ENCODE data around the gene ZBTB34.
"Not testable (repeated sequence)": the region's sequence is repeated elsewhere in the genome, so short reads cannot be mapped to it uniquely, and the experiment has no call there.

- TF ChIP-seq POLR2A, CTCF (IDR thresholded peaks at IDR 0.05): not testable (repeated sequence)
These were observed 42.8 kb upstream of the ZBTB34 start for GRCh38 chr9:126817615-126818014.
